ENCODE results near the gene PCDHB3.
"Not testable (repeated sequence)": the region's sequence is repeated elsewhere in the genome, so short reads cannot be mapped to it uniquely, and the experiment has no call there.

Gene PCDHB3

GRCh38 chr5:141100243-141100805 is at the start of gene PCDHB3:
Gene PCDHB3 (plus strand): TSS chr5:141100473. CDS start chr5:141100650, 177 bp downstream.
- in situ Hi-C loops (cut with HindIII; ENCODE audit: low sequenced_read_pairs) = no loop called here

- in situ Hi-C loops (cut with HindIII; ENCODE audit: low sequenced_read_pairs) = no loop called here
Measured at GRCh38 chr5:141050622-141051520, 49.4 kb upstream of the PCDHB3 start, which contains the start of gene PCDHB1. Gene PCDHB1 (plus strand): TSS chr5:141051374. CDS start chr5:141051471, 97 bp downstream.

- in situ Hi-C loops (cut with HindIII; ENCODE audit: low sequenced_read_pairs) = no loop called here
Measured at GRCh38 chr5:141051521-141051866, 48.8 kb upstream of the PCDHB3 start.

- in situ Hi-C loops (cut with HindIII; ENCODE audit: low sequenced_read_pairs) = no loop called here
Measured at GRCh38 chr5:141077826-141078225, 22.4 kb upstream of the PCDHB3 start.

- in situ Hi-C loops (cut with HindIII; ENCODE audit: low sequenced_read_pairs) = no loop called here
Measured at GRCh38 chr5:141082228-141082627, 18.0 kb upstream of the PCDHB3 start.

GRCh38 chr5:141084487-141084989 is 15.7 kb upstream of the PCDHB3 start:
- in situ Hi-C loops (cut with HindIII; ENCODE audit: low sequenced_read_pairs) = no loop called here

GRCh38 chr5:141094481-141095262 is 5.6 kb upstream of the PCDHB3 start, which contains the start of gene PCDHB2:
Gene PCDHB2 (plus strand): TSS chr5:141094615. CDS start chr5:141094791, 176 bp downstream.
- in situ Hi-C loops (cut with HindIII; ENCODE audit: low sequenced_read_pairs) = no loop called here

GRCh38 chr5:141095263-141095641 is 5.0 kb upstream of the PCDHB3 start:
- in situ Hi-C loops (cut with HindIII; ENCODE audit: low sequenced_read_pairs) = no loop called here

- in situ Hi-C loops (cut with HindIII; ENCODE audit: low sequenced_read_pairs) = not testable (repeated sequence)
Measured at GRCh38 chr5:141096181-141096580, 4.1 kb upstream of the PCDHB3 start.

- in situ Hi-C loops (cut with HindIII; ENCODE audit: low sequenced_read_pairs) = not testable (repeated sequence)
Measured at GRCh38 chr5:141096586-141096985, 3.7 kb upstream of the PCDHB3 start.

- in situ Hi-C loops (cut with HindIII; ENCODE audit: low sequenced_read_pairs) = no loop called here
Measured at GRCh38 chr5:141101059-141101458, 786 bp downstream of the PCDHB3 start.

GRCh38 chr5:141102070-141102469 is 1.8 kb downstream of the PCDHB3 start:
- in situ Hi-C loops (cut with HindIII; ENCODE audit: low sequenced_read_pairs) = not testable (repeated sequence)

- in situ Hi-C loops (cut with HindIII; ENCODE audit: low sequenced_read_pairs) = not testable (repeated sequence)
Measured at GRCh38 chr5:141102471-141102870, 2.2 kb downstream of the PCDHB3 start.

GRCh38 chr5:141105350-141105749 is 5.1 kb downstream of the PCDHB3 start:
- in situ Hi-C loops (cut with HindIII; ENCODE audit: low sequenced_read_pairs) = no loop called here

GRCh38 chr5:141119250-141119649 is 19.0 kb downstream of the PCDHB3 start:
- in situ Hi-C loops (cut with HindIII; ENCODE audit: low sequenced_read_pairs) = no loop called here

GRCh38 chr5:141121563-141121962 is 21.3 kb downstream of the PCDHB3 start, which contains the start of gene PCDHB4:
Gene PCDHB4 (plus strand): TSS chr5:141121818. CDS start chr5:141121999, 181 bp downstream.
- in situ Hi-C loops (cut with HindIII; ENCODE audit: low sequenced_read_pairs) = no loop called here

- in situ Hi-C loops (cut with HindIII; ENCODE audit: low sequenced_read_pairs) = no loop called here
Measured at GRCh38 chr5:141121985-141122384, 21.7 kb downstream of the PCDHB3 start.

GRCh38 chr5:141123396-141124135 is 23.3 kb downstream of the PCDHB3 start:
- in situ Hi-C loops (cut with HindIII; ENCODE audit: low sequenced_read_pairs) = not testable (repeated sequence)

- in situ Hi-C loops (cut with HindIII; ENCODE audit: low sequenced_read_pairs) = no loop called here
Measured at GRCh38 chr5:141127305-141127704, 27.0 kb downstream of the PCDHB3 start.

GRCh38 chr5:141135030-141135717 is 34.9 kb downstream of the PCDHB3 start, which contains the start of gene PCDHB5:
Gene PCDHB5 (plus strand): TSS chr5:141135206. CDS start chr5:141135435, 229 bp downstream.
- in situ Hi-C loops (cut with HindIII; ENCODE audit: low sequenced_read_pairs) = no loop called here

All from endothelial cell of hepatic sinusoid (primary cell).